H1 (cell line): ENCODE data around the gene DHRS9. TPM values are rescaled to one million over a fixed set of nuclear protein-coding genes. Genes with fewer than 3 reads are reported as not detected.

Experiments
- CTCF ChIA-PET: fragments of 300-600 bp; sonication (Branson Sonifier 250); formaldehyde crosslinking; loops from one replicate; lab custom pipeline; 2021; ENCODE audit not compliant: partially characterized antibody; lab: Charles Lee
- POLR2A ChIA-PET: fragments of 300-600 bp; sonication (Branson Sonifier 250); formaldehyde crosslinking; loops from one replicate; lab custom pipeline; 2021; ENCODE audit warnings: inconsistent platforms; ENCODE audit not compliant: partially characterized antibody; lab: Charles Lee
- DNase-seq, 2 experiments: peaks; one replicate each; pipeline versions ENCODE4 v3.0.0 to v3.0.0-alpha.2; 2010 to 2022; ENCODE audit warnings: low spot score in 2 of 2, low read depth in 1 of 2, mixed read lengths in 1 of 2
- FAIRE-seq: peaks from 2 replicates; lab custom pipeline; 2011; peaks lifted over from hg19 to GRCh38; lab: Jason Lieb, UNC
- H2AFZ ChIP-seq: 2 replicates; pipeline ENCODE4 v1.8.1; 2012; ENCODE audit warnings: low read length, inconsistent platforms
- H2AK5ac ChIP-seq: 2 replicates; pipeline ENCODE4 v1.6.1; 2013; ENCODE audit warnings: low read depth, low read length
- H2BK120ac ChIP-seq: replicated peaks from 2 replicates; pipeline ENCODE3; 2013; ENCODE audit warnings: low read depth, low read length, inconsistent platforms
- H2BK12ac ChIP-seq: 2 replicates; pipeline ENCODE4 v1.6.1; 2013; ENCODE audit warnings: low read depth, low read length
- H2BK15ac ChIP-seq: 2 replicates; pipeline ENCODE4 v1.6.1; 2013; ENCODE audit warnings: low read length
- H2BK20ac ChIP-seq: 2 replicates; pipeline ENCODE4 v1.6.1; 2013; ENCODE audit warnings: low read length
- H2BK5ac ChIP-seq: 2 replicates; pipeline ENCODE4 v1.6.1; 2013; ENCODE audit warnings: low read depth, low read length
- H3K14ac ChIP-seq: 2 replicates; pipeline ENCODE4 v1.6.1; 2013; ENCODE audit warnings: inconsistent platforms; ENCODE audit not compliant: insufficient read length
- H3K18ac ChIP-seq: 2 replicates; pipeline ENCODE4 v1.6.1; 2013; ENCODE audit warnings: low read length; ENCODE audit errors: extremely low read depth
- H3K23ac ChIP-seq: 2 replicates; pipeline ENCODE4 v1.6.1; 2013; ENCODE audit warnings: inconsistent platforms; ENCODE audit not compliant: insufficient read length
- H3K23me2 ChIP-seq: 2 replicates; pipeline ENCODE4 v1.6.1; 2013; ENCODE audit warnings: low read depth, low read length
- H3K27ac ChIP-seq: 2 replicates; pipeline ENCODE4 v1.6.1; 2011; ENCODE audit warnings: low read depth, low read length, inconsistent platforms
- H3K27me3 ChIP-seq, 4 experiments: replicated peaks in 1 of 4; 1 replicate in 1 of 4; 2 replicates in 3 of 4; pipeline versions ENCODE4 v1.6.1 to v1.8.1; 2011 to 2013; ENCODE audit warnings: low read length in 3 of 4, mild to moderate bottlenecking in 3 of 4, inconsistent platforms in 2 of 4, mixed read lengths in 2 of 4, moderate library complexity in 1 of 4; ENCODE audit not compliant: control insufficient read depth in 3 of 4, insufficient read depth in 3 of 4; ENCODE audit errors: extremely low read depth in 1 of 4
- H3K36me3 ChIP-seq, 4 experiments: 2 replicates each; pipeline versions ENCODE4 v1.6.1 to v1.8.1; 2011 to 2013; ENCODE audit warnings: mild to moderate bottlenecking in 4 of 4, low read length in 3 of 4, moderate library complexity in 2 of 4, control low read depth in 1 of 4, inconsistent platforms in 1 of 4; ENCODE audit not compliant: insufficient read depth in 4 of 4, control insufficient read depth in 2 of 4
- H3K4ac ChIP-seq: replicated peaks from 2 replicates; pipeline ENCODE3; 2013; ENCODE audit warnings: low read length, low read depth, mixed read lengths, inconsistent platforms; ENCODE audit not compliant: insufficient read length
- H3K4me1 ChIP-seq, 4 experiments: replicated peaks in 1 of 4; 1 replicate in 1 of 4; 2 replicates in 3 of 4; pipeline versions ENCODE4 v1.6.1 to v1.8.1; 2011 to 2013; ENCODE audit warnings: low read length in 3 of 4, inconsistent platforms in 2 of 4, mixed read lengths in 1 of 4; ENCODE audit not compliant: insufficient read depth in 4 of 4, control insufficient read depth in 3 of 4
- H3K4me2 ChIP-seq, 2 experiments: 2 replicates each; pipeline versions ENCODE4 v1.6.1 to v1.8.1; 2011 to 2013; ENCODE audit warnings: low read depth in 2 of 2, low read length in 2 of 2, control low read depth in 1 of 2, inconsistent platforms in 1 of 2, mild to moderate bottlenecking in 1 of 2; ENCODE audit not compliant: insufficient read depth in 1 of 2
- H3K4me3 ChIP-seq, 4 experiments: fragments of 200-600, 300-600 bp in 1 of 4; sonication (generic), shearing (Covaris generic), sonication (Bioruptor Twin) in 1 of 4; 2 replicates each; pipeline versions ENCODE4 v1.5.1 to v1.8.1; 2011 to 2016; ENCODE audit warnings: low read length in 4 of 4, low read depth in 3 of 4, control low read depth in 2 of 4, inconsistent platforms in 2 of 4, mild to moderate bottlenecking in 2 of 4, mixed read lengths in 1 of 4, moderate library complexity in 1 of 4; ENCODE audit not compliant: insufficient read depth in 2 of 4; ENCODE audit errors: extremely low read depth in 1 of 4
- H3K56ac ChIP-seq: replicated peaks from 2 replicates; pipeline ENCODE3; 2013; ENCODE audit warnings: low read depth, mild to moderate bottlenecking, mixed read lengths, low read length, inconsistent platforms; ENCODE audit not compliant: insufficient read length
- H3K79me1 ChIP-seq: 2 replicates; pipeline ENCODE4 v1.6.1; 2013; ENCODE audit warnings: low read depth, low read length, control low read depth
- H3K79me2 ChIP-seq, 2 experiments: 2 replicates each; pipeline versions ENCODE4 v1.6.1 to v1.8.1; 2012 to 2013; ENCODE audit warnings: low read length in 2 of 2, mild to moderate bottlenecking in 2 of 2, inconsistent platforms in 1 of 2; ENCODE audit not compliant: insufficient read depth in 2 of 2, control insufficient read depth in 1 of 2
- H3K9ac ChIP-seq, 4 experiments: replicated peaks in 1 of 4; 1 replicate in 1 of 4; 2 replicates in 3 of 4; pipeline versions ENCODE4 v1.6.1 to v1.8.1; 2011 to 2013; ENCODE audit warnings: low read depth in 3 of 4, low read length in 3 of 4, control low read depth in 2 of 4, mild to moderate bottlenecking in 2 of 4, moderate library complexity in 2 of 4, inconsistent platforms in 1 of 4; ENCODE audit errors: extremely low read depth in 1 of 4
- H3K9me3 ChIP-seq, 2 experiments: 2 replicates each; pipeline versions ENCODE4 v1.6.1 to v1.8.1; 2012 to 2013; ENCODE audit warnings: mild to moderate bottlenecking in 2 of 2, moderate library complexity in 2 of 2, control low read depth in 1 of 2, inconsistent platforms in 1 of 2, low read depth in 1 of 2, low read length in 1 of 2, mixed read lengths in 1 of 2; ENCODE audit not compliant: insufficient read depth in 2 of 2
- H4K20me1 ChIP-seq, 2 experiments: replicated peaks in 1 of 2; 2 replicates each; pipeline versions ENCODE3 to v1.8.1; 2011 to 2013; ENCODE audit warnings: inconsistent platforms in 2 of 2, low read length in 2 of 2, mild to moderate bottlenecking in 1 of 2; ENCODE audit not compliant: insufficient read depth in 2 of 2, control insufficient read depth in 1 of 2
- H4K5ac ChIP-seq: 2 replicates; pipeline ENCODE4 v1.6.1; 2013; ENCODE audit warnings: low read length, low read depth, mixed read lengths, inconsistent platforms; ENCODE audit not compliant: insufficient read length
- H4K8ac ChIP-seq: 2 replicates; pipeline ENCODE4 v1.8.0; 2013; ENCODE audit warnings: mild to moderate bottlenecking, moderate library complexity, low read length, inconsistent platforms; ENCODE audit not compliant: insufficient read depth; ENCODE audit errors: extremely low read depth
- H4K91ac ChIP-seq: replicated peaks from 2 replicates; pipeline ENCODE3; 2013; ENCODE audit warnings: low read length, mixed read lengths, inconsistent platforms; ENCODE audit not compliant: insufficient read length
- BCL11A ChIP-seq, 2 experiments: IDR thresholded peaks; one replicate each; pipeline ENCODE4 v1.6.1; 2011; ENCODE audit warnings: low read depth in 2 of 2, low read length in 2 of 2, mild to moderate bottlenecking in 2 of 2
- CBX5 ChIP-seq: fragments of 300-800, 300-1000 bp; sonication (generic); IDR thresholded peaks from 2 replicates; pipeline ENCODE4 v1.7.1; 2016; ENCODE audit warnings: antibody characterized with exemption, low read length, low read depth
- E2F6 ChIP-seq: IDR thresholded peaks from 2 replicates; pipeline ENCODE4 v1.6.1; 2012; ENCODE audit warnings: inconsistent platforms
- EZH2 ChIP-seq: fragments of 200-600 bp; sonication (generic); IDR thresholded peaks from 2 replicates; pipeline ENCODE4 v1.7.1; 2012; ENCODE audit warnings: low read depth, mild to moderate bottlenecking, moderate library complexity, low read length, inconsistent platforms; ENCODE audit not compliant: severe bottlenecking
- FOSL1 ChIP-seq: IDR thresholded peaks from 2 replicates; pipeline ENCODE4 v1.6.1; 2011; ENCODE audit warnings: mild to moderate bottlenecking, low read depth, low read length, moderate library complexity; ENCODE audit not compliant: insufficient read depth
- HDAC2 ChIP-seq, 2 experiments: fragments of 300-600 bp in 1 of 2; sonication (generic) in 1 of 2; IDR thresholded peaks; 2 replicates each; pipeline ENCODE4 v1.6.1; 2011 to 2012; ENCODE audit warnings: low read depth in 2 of 2, low read length in 2 of 2, mild to moderate bottlenecking in 2 of 2, moderate library complexity in 2 of 2, borderline replicate concordance in 1 of 2, inconsistent platforms in 1 of 2
- MAX ChIP-seq: IDR thresholded peaks from 2 replicates; pipeline ENCODE4 v1.6.1; 2012; ENCODE audit warnings: inconsistent platforms
- NANOG ChIP-seq: IDR thresholded peaks from 2 replicates; pipeline ENCODE4 v1.6.1; 2011; ENCODE audit warnings: low read length, low read depth, mild to moderate bottlenecking, inconsistent platforms; ENCODE audit not compliant: insufficient read depth, poor library complexity, severe bottlenecking
- RNF2 ChIP-seq: fragments of 200-900, 300-1000 bp; sonication (generic); IDR thresholded peaks from 2 replicates; pipeline ENCODE4 v1.7.1; 2016; ENCODE audit warnings: borderline replicate concordance, low read depth, mild to moderate bottlenecking, antibody characterized with exemption, low read length; ENCODE audit not compliant: poor library complexity, severe bottlenecking; ENCODE audit errors: missing control alignments
- SIX5 ChIP-seq: IDR thresholded peaks from 2 replicates; pipeline ENCODE4 v1.6.1; 2011; ENCODE audit warnings: mild to moderate bottlenecking, low read depth, low read length
- SRF ChIP-seq: IDR thresholded peaks from 2 replicates; pipeline ENCODE4 v1.6.1; 2011; ENCODE audit warnings: mild to moderate bottlenecking, low read depth, low read length, moderate library complexity
- whole genome bisulfite sequencing, 2 experiments: shearing (Covaris generic) in 1 of 2; methylation state at CpG; one replicate each; pipeline versions ENCODE4 v1.1.6 to v1.1.7; 2013 to 2015; ENCODE audit warnings: low lambda C conversion rate in 2 of 2, mixed read lengths in 2 of 2, inconsistent platforms in 1 of 2, low coverage in 1 of 2, missing lambda C conversion rate in 1 of 2; ENCODE audit not compliant: insufficient replicate concordance in 2 of 2, insufficient coverage in 1 of 2, insufficient read length in 1 of 2; ENCODE audit errors: extremely low coverage in 1 of 2, missing lambda C conversion rate in 1 of 2; 5-methylcytosine and 5-hydroxymethylcytosine counted together
- polyA plus RNA-seq, 7 experiments: library from polyadenylated mRNA; depleted of rRNA in 3 of 7; stranded (reverse) in 5 of 7; unstranded in 2 of 7; fragments of >200 nt in 5 of 7; fragments of 200-250 nt in 2 of 7; gene quantifications; 1 replicate in 5 of 7; 2 replicates in 1 of 7; 4 replicates in 1 of 7; pipeline versions ENCODE4 v1.2.1 to v1.2.3, GENCODE V29; 2011 to 2013; ENCODE audit warnings: missing spikeins in 2 of 7, mixed read lengths in 2 of 7
- total RNA-seq: library from RNA; stranded (reverse); fragmentation: NEBNext Ultra II Directional; extraction: Animal tissue kit (Norgen Biotek cat#: 25700); gene quantifications from 2 replicates; pipeline ENCODE4 v1.2.1, GENCODE V29; 2021

DHRS9 gene
- total and polyA plus RNA-seq, 2 of the 8 experiments (the other 6 are each of a cell fraction or from before 2014, with no cell fraction given): not detected

- H4K91ac ChIP-seq: no peak overlapping the region
- no peaks in the 10 kb centered on the region for H3K4me1 ChIP-seq
- H3K27ac ChIP-seq: no peak overlapping the region
- WGBS, 2 experiments: 89% methylated on average over 3 of the region's 3 CpGs; no CpG with 5 or more reads in 1 of the 2 experiments
- H2BK15ac ChIP-seq: no peak overlapping the region
- no peak overlapping the region for H2BK120ac ChIP-seq
- H3K4ac ChIP-seq: no peak overlapping the region
- H3K23ac ChIP-seq: no peak overlapping the region
- H3K9ac ChIP-seq: no peak overlapping the region
- DNase-seq (no peak), FAIRE-seq (no peak)
- no peaks in the 10 kb centered on the region for H3K9me3 ChIP-seq
- H3K4me2 ChIP-seq: no peak overlapping the region
- no peaks in the 10 kb centered on the region for H3K79me2 ChIP-seq
- no peak overlapping the region for H2BK20ac ChIP-seq
- ChIA-PET POLR2A (no interaction called here), CTCF (no interaction called here)
- no peak overlapping the region for H2BK12ac ChIP-seq
- H3K79me1 ChIP-seq: no peaks in the 10 kb centered on the region
- H3K56ac ChIP-seq: no peak overlapping the region
- H3K27me3 ChIP-seq: no peaks in the 10 kb centered on the region
- H3K36me3 ChIP-seq: no peaks in the 10 kb centered on the region
- no peaks in the 10 kb centered on the region for H4K20me1 ChIP-seq
- H3K14ac ChIP-seq: no peak overlapping the region
- no peak overlapping the region for H2BK5ac ChIP-seq
- no peak overlapping the region for H4K8ac ChIP-seq
- H2AK5ac ChIP-seq: no peak overlapping the region
- H2AFZ ChIP-seq: no peak overlapping the region
- no peak overlapping the region for H3K18ac ChIP-seq
- H3K4me3 ChIP-seq: no peak overlapping the region
- H3K23me2 ChIP-seq: no peaks in the 10 kb centered on the region
- no peak overlapping the region for H4K5ac ChIP-seq
- TF ChIP-seq NANOG (no peak), SIX5 (no peak), BCL11A (IDR thresholded peaks at IDR 0.05; ENCODE audit: low read depth in 2 of 2, low read length in 2 of 2) (no peak), RNF2 (no peak), HDAC2 (IDR thresholded peaks at IDR 0.05; ENCODE audit: borderline replicate concordance in 1 of 2, low read depth in 2 of 2, low read length in 2 of 2) (no peak), SRF (no peak), CBX5 (no peak), EZH2 (no peak), FOSL1 (no peak), MAX (no peak), E2F6 (no peak)
Measured at GRCh38 chr2:169073211-169073962, 4.0 kb downstream of the DHRS9 start.
